ENCODE measurements around the gene PRKAG1. TPM values are rescaled to one million over a fixed set of nuclear protein-coding genes. Genes with fewer than 3 reads are reported as not detected.

PRKAG1 gene
- total and polyA plus RNA-seq, 2 experiments from 2014 or later = 41.0 to 54.5 TPM

- peaks cover 26% of the 10 kb centered on the region for H3K4me1 ChIP-seq (ENCODE audit: low read depth)
- H3K9me3 ChIP-seq (ENCODE audit: low read depth) = no peaks in the 10 kb centered on the region
- DNase-seq (ENCODE audit: low read depth in 1 of 2, low spot score in 1 of 2) = peak; percentile 56 to 87
- no peak for TF ChIP-seq CTCF (IDR thresholded peaks at IDR 0.05; ENCODE audit: low read depth, low read length)
- H3K36me3 ChIP-seq = peaks cover 28% of the 10 kb centered on the region
- no peak overlapping the region for H3K27ac ChIP-seq
- no peaks in the 10 kb centered on the region for H3K27me3 ChIP-seq
- no peak overlapping the region for H3K4me3 ChIP-seq
These were observed 37.6 kb upstream of the PRKAG1 start for GRCh38 chr12:49055978-49056754.

DNA sequence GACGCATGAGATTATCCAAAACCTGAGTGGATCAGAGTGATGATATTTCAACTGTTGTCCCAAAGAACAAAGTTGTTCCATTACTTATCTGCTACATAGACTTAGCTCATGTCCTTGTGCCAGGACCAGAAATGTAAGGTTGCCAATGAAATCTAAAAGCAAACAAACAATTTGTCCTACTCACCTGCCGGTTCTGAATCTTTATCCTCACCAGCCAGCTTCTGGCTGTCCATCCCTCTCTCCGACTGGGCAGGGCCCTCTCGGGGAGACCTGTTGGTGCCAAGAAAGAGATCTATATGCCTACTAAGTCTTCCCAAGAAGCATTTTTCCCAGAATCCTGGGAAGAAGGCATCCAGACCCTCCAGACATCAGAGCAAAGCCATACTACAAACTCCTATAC, 36.5 kb upstream of the PRKAG1 start:
- no peaks in the 10 kb centered on the region for H3K9me3 ChIP-seq (ENCODE audit: low read depth)
- TF ChIP-seq CTCF (IDR thresholded peaks at IDR 0.05; ENCODE audit: low read depth, low read length) = no peak
- no peak for DNase-seq (ENCODE audit: low read depth in 1 of 2, low spot score in 1 of 2)
- no peak overlapping the region for H3K4me3 ChIP-seq
- H3K4me1 ChIP-seq (ENCODE audit: low read depth) = peaks cover 26% of the 10 kb centered on the region
- H3K27ac ChIP-seq = no peak overlapping the region
- no peaks in the 10 kb centered on the region for H3K27me3 ChIP-seq
- peaks cover 37% of the 10 kb centered on the region for H3K36me3 ChIP-seq

DNA sequence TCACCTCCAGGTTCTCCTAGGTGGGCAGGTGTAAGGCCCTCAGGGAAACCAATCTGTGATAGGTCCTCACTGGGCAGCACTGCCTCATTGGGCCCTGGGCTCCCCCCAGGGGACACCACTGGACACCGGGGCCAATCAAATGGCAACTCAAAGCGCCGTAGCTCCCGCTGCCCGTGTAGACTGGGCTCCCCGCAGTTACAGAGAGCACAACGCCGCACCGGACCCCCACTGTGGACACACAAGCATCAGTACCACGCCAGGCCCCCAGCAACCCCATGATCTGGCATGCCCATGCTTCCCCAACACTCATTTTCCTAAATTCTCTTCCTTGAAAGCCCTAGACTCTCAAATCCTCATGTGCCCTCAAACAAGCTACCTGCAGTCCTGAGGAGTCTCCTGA, 35.9 kb upstream of the PRKAG1 start:
- TF ChIP-seq CTCF (IDR thresholded peaks at IDR 0.05; ENCODE audit: low read depth, low read length) = no peak
- no peak for DNase-seq (ENCODE audit: low read depth in 1 of 2, low spot score in 1 of 2)
- Histone ChIP-seq H3K4me3 (no peak overlapping the region), H3K36me3 (peaks cover 42% of the 10 kb centered on the region), H3K27ac (no peak overlapping the region), H3K4me1 (ENCODE audit: low read depth) (peaks cover 26% of the 10 kb centered on the region), H3K27me3 (no peaks in the 10 kb centered on the region), H3K9me3 (ENCODE audit: low read depth) (no peaks in the 10 kb centered on the region)

GRCh38 chr12:49054096-49054495, 35.5 kb upstream of the PRKAG1 start:
- Histone ChIP-seq H3K27me3 (no peaks in the 10 kb centered on the region), H3K9me3 (ENCODE audit: low read depth) (no peaks in the 10 kb centered on the region), H3K36me3 (peaks cover 47% of the 10 kb centered on the region), H3K4me3 (no peak overlapping the region), H3K4me1 (ENCODE audit: low read depth) (peaks cover 26% of the 10 kb centered on the region), H3K27ac (no peak overlapping the region)
- TF ChIP-seq CTCF (IDR thresholded peaks at IDR 0.05; ENCODE audit: low read depth, low read length) = no peak
- no peak for DNase-seq (ENCODE audit: low read depth in 1 of 2, low spot score in 1 of 2)

GRCh38 chr12:49052451-49053208, 34.1 kb upstream of the PRKAG1 start:
- H3K27me3 ChIP-seq = no peaks in the 10 kb centered on the region
- H3K4me1 ChIP-seq (ENCODE audit: low read depth) = peaks cover 19% of the 10 kb centered on the region
- no peak overlapping the region for H3K4me3 ChIP-seq
- H3K36me3 ChIP-seq = peaks cover 61% of the 10 kb centered on the region
- DNase-seq (ENCODE audit: low read depth in 1 of 2, low spot score in 1 of 2) = no peak
- no peaks in the 10 kb centered on the region for H3K9me3 ChIP-seq (ENCODE audit: low read depth)
- H3K27ac ChIP-seq = no peak overlapping the region
- TF ChIP-seq CTCF (IDR thresholded peaks at IDR 0.05; ENCODE audit: low read depth, low read length) = no peak
